GM19043 (cell line): ENCODE data around the gene ADGRL2.

ENCODE experiments used
- ATAC-seq: cut with Tn5 transposase; IDR thresholded peaks from one replicate; pipeline ENCODE4 v1.9.1; 2021; ENCODE audit warnings: low read depth; ENCODE audit not compliant: unreplicated experiment

ADGRL2 gene

DNA sequence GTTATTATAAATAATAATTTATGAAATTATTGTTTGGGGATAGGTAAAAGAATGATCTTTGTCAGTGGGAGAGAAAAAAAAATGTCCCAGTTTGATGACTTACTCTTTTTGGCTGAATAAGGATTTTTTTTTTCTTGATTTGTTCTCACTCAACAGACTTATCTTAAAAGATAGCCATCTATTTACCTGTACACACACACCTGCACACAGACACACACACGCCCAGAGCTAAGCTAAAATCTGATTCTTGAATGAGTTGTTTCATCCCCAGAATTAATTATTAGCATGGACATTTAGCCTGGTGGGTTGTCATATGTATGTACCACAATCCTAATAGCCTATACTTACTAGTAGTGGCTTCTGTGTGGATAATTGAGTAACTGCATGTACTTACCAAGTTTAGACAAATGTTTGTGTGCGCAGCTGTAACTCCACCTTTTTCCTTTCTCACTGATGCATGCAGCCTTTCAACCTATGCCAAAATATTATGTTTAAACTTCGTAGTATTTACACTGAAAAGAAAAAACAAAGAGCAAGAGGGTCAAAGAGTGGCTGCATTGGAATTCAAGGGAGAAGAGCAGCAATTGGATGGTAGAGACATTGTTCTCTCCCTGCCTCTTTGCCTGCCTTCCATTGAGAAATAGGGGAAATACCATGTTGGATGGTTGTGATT lies 174.3 kb downstream of the ADGRL2 start:
- no peak for ATAC-seq

DNA sequence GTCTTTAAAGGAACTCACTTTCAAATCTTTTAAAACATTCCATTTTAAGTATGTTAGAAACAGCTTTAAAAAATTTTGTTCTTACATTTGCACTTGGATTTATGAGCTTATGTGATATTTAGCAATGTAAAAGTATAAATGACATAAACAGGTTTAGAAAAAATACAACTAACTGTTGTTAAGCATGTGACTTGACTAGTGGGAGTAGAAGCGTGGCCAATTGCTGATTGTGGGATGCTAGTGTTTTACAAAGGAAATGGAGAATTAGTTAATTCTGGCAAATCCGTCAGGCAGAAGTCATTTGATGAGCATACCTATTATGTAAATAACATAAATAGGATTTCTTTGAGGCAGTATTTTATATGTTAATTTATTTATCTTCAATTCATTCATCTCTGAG lies 175.8 kb downstream of the ADGRL2 start:
- no peak for ATAC-seq

GRCh38 chr1:81978945-81979344 lies 178.2 kb downstream of the ADGRL2 start:
- ATAC-seq: no peak

DNA sequence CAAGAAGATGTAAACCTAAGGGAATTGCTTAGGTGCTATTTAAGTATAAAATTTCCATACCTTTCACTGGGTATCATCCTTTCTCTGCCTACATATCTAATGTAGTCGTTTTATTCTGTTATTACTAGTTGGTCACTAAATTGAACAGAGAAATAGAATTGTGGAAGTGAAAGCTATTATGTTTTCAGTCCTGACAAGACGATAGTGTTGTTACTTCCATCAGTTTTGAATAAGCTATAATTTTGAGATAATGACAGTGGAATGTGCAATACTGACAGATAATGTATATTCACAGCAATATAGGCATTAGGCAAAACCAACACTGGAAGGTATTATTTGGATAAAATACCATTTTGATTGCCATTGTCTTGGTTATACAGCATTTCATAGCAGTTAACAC lies 181.8 kb downstream of the ADGRL2 start:
- ATAC-seq: no peak

DNA sequence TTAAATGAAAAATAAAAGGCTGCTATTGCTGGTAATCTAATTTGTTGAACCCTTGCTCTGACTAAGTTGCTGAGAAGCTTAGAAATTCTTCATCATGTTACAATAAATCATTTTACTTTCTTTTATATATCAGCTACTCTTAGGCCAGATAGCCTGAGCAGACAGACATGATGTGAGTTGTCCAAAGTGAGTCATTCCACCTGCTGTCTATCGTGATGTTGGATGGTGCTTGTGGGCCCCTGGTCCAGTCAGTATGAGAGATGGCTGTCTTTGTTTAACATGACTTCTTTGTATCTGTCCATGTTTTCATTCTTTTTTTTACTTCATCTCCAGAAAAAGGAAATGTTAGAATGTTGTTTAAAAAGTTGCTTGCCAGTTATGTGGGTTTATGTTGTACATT lies 188.8 kb downstream of the ADGRL2 start:
- ATAC-seq: no peak

DNA sequence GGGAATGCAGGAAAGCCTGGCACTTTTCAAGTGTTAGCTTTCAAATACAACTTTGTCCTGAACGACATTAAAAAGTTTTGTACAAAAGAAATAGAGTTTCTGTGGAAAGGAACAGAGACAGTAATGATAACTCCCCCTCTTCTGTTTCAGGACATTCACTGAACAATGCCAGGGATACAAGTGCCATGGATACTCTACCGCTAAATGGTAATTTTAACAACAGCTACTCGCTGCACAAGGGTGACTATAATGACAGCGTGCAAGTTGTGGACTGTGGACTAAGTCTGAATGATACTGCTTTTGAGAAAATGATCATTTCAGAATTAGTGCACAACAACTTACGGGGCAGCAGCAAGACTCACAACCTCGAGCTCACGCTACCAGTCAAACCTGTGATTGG lies 189.5 kb downstream of the ADGRL2 start:
- ATAC-seq: no peak

- ATAC-seq: no peak
Observed at GRCh38 chr1:81998165-81998564, 197.4 kb downstream of the ADGRL2 start.

DNA sequence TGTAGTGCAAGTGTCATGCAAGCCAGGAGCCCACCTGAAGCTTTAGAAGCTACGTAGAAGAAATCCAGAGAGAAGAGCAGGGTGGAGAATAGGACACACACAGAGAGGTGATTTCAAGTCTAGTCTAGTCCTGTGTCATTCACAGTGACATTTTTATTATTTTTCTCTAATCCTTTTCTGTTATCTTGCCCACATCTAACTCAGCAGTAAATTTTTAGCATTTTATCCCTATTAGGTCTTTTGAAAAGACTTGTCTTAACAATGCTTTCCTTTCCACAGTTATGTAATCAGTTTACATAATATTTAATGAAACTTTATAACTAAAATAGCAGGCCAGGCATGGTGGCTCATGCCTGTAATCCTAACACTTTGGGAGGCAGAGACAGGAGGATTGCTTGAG lies 198.6 kb downstream of the ADGRL2 start:
- no peak for ATAC-seq

DNA sequence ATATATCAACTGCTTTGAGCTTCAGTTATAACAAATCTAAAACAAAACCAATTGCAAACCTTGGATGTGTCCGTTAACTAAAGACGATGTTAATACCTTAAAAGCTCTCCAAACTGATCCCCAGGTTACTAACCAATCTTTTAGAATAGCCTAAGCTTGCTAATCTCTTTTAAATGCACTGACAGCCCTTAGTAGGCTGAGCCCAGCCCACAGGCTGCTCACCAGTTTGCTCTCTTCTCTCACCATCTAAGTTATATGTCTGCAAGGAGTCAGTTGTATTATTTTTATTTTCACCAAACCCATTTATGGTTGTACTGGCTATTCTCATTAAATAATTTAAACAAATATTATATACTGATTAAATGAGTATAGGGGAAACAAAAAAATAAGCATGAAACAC lies 199.5 kb downstream of the ADGRL2 start:
- no peak for ATAC-seq

- no peak for ATAC-seq
Observed at GRCh38 chr1:82001345-82001744, 200.6 kb downstream of the ADGRL2 start.

GRCh38 chr1:82007804-82008203 lies 207.1 kb downstream of the ADGRL2 start:
- no peak for ATAC-seq

GRCh38 chr1:82013702-82014101 lies 213.0 kb downstream of the ADGRL2 start:
- ATAC-seq: no peak

GRCh38 chr1:82015444-82015843 lies 214.7 kb downstream of the ADGRL2 start:
- ATAC-seq: no peak

- ATAC-seq: no peak
Observed at GRCh38 chr1:82018319-82018718, 217.6 kb downstream of the ADGRL2 start.

DNA sequence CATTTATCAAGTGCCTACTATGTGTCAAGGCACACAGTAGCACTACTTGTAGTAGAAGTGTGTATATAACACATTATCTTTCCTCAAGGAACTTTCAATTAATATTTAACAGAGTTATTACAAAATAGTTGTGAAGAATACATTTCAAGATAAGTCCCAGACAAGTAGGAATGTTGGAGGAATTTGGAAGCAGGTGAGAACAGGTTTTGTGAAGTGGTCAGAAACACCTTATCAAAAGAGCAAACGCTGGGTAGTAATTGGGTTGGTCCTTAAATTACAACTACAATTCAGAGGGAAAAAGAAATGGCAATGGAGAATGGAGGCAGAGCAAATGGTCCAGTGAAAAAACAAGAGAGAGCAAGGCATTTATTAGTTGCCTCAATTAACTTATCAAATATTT lies 218.8 kb downstream of the ADGRL2 start:
- ATAC-seq: no peak

DNA sequence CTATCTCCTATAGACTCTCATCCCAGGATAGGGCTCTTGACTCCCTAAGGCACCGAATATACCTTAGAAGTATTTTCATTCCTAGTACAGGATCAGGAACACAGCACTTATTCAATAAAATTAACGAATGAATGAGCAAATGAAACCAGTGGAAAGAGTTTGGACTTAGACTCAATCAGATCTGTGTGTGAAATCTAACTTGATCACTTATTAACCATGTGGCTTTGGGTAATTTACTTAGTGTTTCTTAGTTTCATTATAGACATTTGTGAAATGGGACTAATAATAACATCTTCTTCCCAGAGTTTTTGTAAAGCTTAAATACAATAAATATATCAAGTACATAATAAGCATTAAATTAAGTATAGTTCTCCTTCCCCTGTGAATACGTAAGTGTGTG lies 230.1 kb downstream of the ADGRL2 start:
- no peak for ATAC-seq

DNA sequence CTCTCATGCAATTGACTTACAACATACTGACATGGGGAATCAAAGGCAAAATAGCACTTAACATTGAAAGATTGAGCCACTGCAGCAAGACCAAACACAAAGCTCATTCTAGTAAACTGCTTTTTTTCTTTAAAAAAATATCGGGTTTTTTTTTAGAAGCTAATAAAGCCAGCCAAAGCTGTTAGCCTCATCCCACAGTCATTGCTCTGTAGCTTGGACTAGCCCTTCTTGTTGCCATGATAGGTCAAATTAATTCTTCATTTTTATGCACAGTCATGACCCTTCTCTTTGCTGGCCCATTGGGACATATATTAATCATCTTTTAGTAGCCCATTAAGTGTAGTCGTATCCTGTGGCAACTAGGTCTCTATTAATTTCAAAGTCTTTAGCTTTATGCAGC lies 231.3 kb downstream of the ADGRL2 start:
- ATAC-seq: no peak

- ATAC-seq: no peak
Observed at GRCh38 chr1:82034812-82035211, 234.1 kb downstream of the ADGRL2 start.
